Adrenal gland (tissue), 5 donors: ENCODE measurements around the gene TPSB2.

Source experiments
- POLR2A ChIP-seq, 2 donors: fragments of 450-650 bp; IDR thresholded peaks; one replicate each; pipeline ENCODE4 v1.6.1; 2017; ENCODE audit warnings: antibody characterized with exemption in 2 of 2, mild to moderate bottlenecking in 2 of 2, moderate library complexity in 1 of 2
- TF ChIP-seq, protein P1 (sequence below), 6 experiments: fragments of 450-650 bp in 4 of 6; fragments of 200-600 bp in 2 of 6; sonication (generic) in 1 of 6; IDR thresholded peaks; 1 replicate in 5 of 6; 2 replicates in 1 of 6; pipeline versions ENCODE4 v1.5.1 to v1.8.0; 2016 to 2021; ENCODE audit warnings: antibody characterized with exemption in 6 of 6, mild to moderate bottlenecking in 2 of 6, moderate library complexity in 1 of 6
- donor health status: DM: no; HTN: no; CAD: no.

DNA sequence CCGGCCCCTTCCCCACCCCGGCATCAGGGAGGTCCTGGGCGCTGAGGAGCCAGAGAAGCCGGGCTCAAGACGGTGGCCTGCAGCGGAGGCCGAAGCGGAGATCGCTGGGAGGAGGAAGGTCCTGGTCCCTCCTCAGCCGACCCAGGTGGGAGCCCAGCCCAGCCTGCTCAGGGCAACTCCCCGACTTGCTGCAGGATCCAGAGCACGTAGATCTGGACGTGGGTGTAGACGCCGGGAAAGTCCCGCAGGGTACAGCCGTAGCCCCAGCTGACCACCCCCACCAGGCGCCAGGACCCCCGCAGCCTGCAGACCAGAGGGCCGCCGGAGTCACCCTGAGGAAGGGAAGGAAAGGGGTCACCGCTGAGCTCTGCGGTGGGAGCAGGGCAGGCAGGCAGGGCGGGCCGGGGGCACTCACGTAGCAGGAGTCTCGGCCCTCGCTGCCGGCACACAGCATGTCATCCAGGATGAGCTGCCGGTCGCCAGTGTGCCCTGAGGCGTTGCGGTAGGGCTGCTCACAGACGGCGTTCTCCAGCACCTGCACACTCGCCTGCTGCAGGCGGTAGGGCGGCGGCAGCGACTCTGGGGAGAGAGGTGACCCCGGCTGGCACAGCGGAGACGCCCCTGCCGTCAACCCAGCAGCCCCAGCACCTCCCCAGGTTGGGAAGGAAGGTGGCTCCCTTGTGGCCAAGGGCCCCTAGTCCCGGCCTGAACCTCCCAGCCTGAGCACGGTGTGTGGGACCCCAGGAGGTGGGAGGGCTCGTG, 31.3 kb upstream of the TPSB2 start:
- TF ChIP-seq, protein P1, sequence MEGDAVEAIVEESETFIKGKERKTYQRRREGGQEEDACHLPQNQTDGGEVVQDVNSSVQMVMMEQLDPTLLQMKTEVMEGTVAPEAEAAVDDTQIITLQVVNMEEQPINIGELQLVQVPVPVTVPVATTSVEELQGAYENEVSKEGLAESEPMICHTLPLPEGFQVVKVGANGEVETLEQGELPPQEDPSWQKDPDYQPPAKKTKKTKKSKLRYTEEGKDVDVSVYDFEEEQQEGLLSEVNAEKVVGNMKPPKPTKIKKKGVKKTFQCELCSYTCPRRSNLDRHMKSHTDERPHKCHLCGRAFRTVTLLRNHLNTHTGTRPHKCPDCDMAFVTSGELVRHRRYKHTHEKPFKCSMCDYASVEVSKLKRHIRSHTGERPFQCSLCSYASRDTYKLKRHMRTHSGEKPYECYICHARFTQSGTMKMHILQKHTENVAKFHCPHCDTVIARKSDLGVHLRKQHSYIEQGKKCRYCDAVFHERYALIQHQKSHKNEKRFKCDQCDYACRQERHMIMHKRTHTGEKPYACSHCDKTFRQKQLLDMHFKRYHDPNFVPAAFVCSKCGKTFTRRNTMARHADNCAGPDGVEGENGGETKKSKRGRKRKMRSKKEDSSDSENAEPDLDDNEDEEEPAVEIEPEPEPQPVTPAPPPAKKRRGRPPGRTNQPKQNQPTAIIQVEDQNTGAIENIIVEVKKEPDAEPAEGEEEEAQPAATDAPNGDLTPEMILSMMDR (IDR thresholded peaks at IDR 0.05): no peak
- no peak for TF ChIP-seq POLR2A (IDR thresholded peaks at IDR 0.05)
